WTC11 (cell line): ENCODE data around the gene SNU13. TPM values are rescaled to one million over a fixed set of nuclear protein-coding genes. Genes with fewer than 3 reads are reported as not detected.

ENCODE experiments used
- ATAC-seq: fragments of 200-7000 bp; cut with Tn5 transposase; 2 replicates; pipeline ENCODE4 v1.10.0; 2021; ENCODE audit warnings: mild to moderate bottlenecking, moderate library complexity
- CTCF ChIA-PET: fragments of 300-600 bp; sonication (Branson Sonifier 250); formaldehyde crosslinking; loops from one replicate; lab custom pipeline; 2021; ENCODE audit warnings: antibody characterized with exemption; lab: Charles Lee
- POLR2A ChIA-PET: fragments of 350-600 bp; sonication (Branson Sonifier 250); formaldehyde crosslinking; loops from one replicate; lab custom pipeline; 2021; ENCODE audit warnings: antibody characterized with exemption; lab: Charles Lee
- DNase-seq: peaks from one replicate; pipeline ENCODE4 v3.0.0; 2021; ENCODE audit warnings: low spot score
- H3K27ac Mint-ChIP-seq: 2 replicates; pipeline ENCODE4 v1.8.0; 2021; ENCODE audit warnings: mixed read lengths
- H3K27me3 Mint-ChIP-seq: 2 replicates; pipeline ENCODE4 v1.8.0; 2021; ENCODE audit warnings: low read depth, mild to moderate bottlenecking, moderate library complexity, mixed read lengths
- H3K36me3 Mint-ChIP-seq: 2 replicates; pipeline ENCODE4 v1.8.0; 2021; ENCODE audit warnings: mixed read lengths
- H3K4me1 Mint-ChIP-seq: 2 replicates; pipeline ENCODE4 v1.8.0; 2022; ENCODE audit warnings: mixed read lengths
- H3K4me3 Mint-ChIP-seq: 2 replicates; pipeline ENCODE4 v1.8.0; 2021; ENCODE audit warnings: mild to moderate bottlenecking, moderate library complexity, mixed read lengths
- H3K9me3 Mint-ChIP-seq: 2 replicates; pipeline ENCODE4 v1.8.0; 2021; ENCODE audit warnings: mixed read lengths
- ATF1 ChIP-seq: sonication (generic); formaldehyde crosslinking; IDR thresholded peaks from 2 replicates; pipeline ENCODE4 v1.8.1; 2023; ENCODE audit warnings: mild to moderate bottlenecking, moderate library complexity, missing genetic modification reagents
- CBFB ChIP-seq: sonication (generic); formaldehyde crosslinking; IDR thresholded peaks from 2 replicates; pipeline ENCODE4 v1.8.1; 2022; ENCODE audit warnings: mild to moderate bottlenecking, low read depth, missing genetic modification reagents
- FOXP1 ChIP-seq: sonication (generic); formaldehyde crosslinking; IDR thresholded peaks from 2 replicates; pipeline ENCODE4 v1.8.0; 2022; ENCODE audit warnings: missing genetic modification reagents, mild to moderate bottlenecking, moderate library complexity, borderline replicate concordance
- NR3C1 ChIP-seq: sonication (generic); formaldehyde crosslinking; conservative IDR thresholded peaks from 2 replicates; pipeline ENCODE4 v1.8.1; 2023; ENCODE audit warnings: low read depth, mild to moderate bottlenecking, missing genetic modification reagents
- SMAD4 ChIP-seq: sonication (generic); formaldehyde crosslinking; IDR thresholded peaks from 2 replicates; pipeline ENCODE4 v1.8.0; 2022; ENCODE audit warnings: mild to moderate bottlenecking, missing genetic modification reagents
- SP1 ChIP-seq: sonication (generic); formaldehyde crosslinking; conservative IDR thresholded peaks from 2 replicates; pipeline ENCODE4 v1.8.1; 2022; ENCODE audit warnings: missing genetic modification reagents
- TCF7 ChIP-seq: sonication (generic); formaldehyde crosslinking; IDR thresholded peaks from 2 replicates; pipeline ENCODE4 v1.8.0; 2022; ENCODE audit warnings: mild to moderate bottlenecking, low read depth, missing genetic modification reagents, moderate library complexity
- ZNF138 ChIP-seq: sonication (generic); formaldehyde crosslinking; conservative IDR thresholded peaks from 2 replicates; pipeline ENCODE4 v1.8.1; 2022; ENCODE audit warnings: mild to moderate bottlenecking, moderate library complexity, missing genetic modification reagents
- ZNF232 ChIP-seq: sonication (generic); formaldehyde crosslinking; IDR thresholded peaks from 2 replicates; pipeline ENCODE4 v1.8.0; 2022; ENCODE audit warnings: mild to moderate bottlenecking, missing genetic modification reagents
- ZNF263 ChIP-seq: sonication (generic); formaldehyde crosslinking; IDR thresholded peaks from 2 replicates; pipeline ENCODE4 v1.8.1; 2022; ENCODE audit warnings: low read depth, mild to moderate bottlenecking, moderate library complexity, missing genetic modification reagents
- ZNF396 ChIP-seq: fragments of 250-450 bp; sonication (Bioruptor Pico); IDR thresholded peaks from 2 replicates; pipeline ENCODE4 v1.8.0; 2021; ENCODE audit warnings: mild to moderate bottlenecking, moderate library complexity, borderline replicate concordance
- ZNF671 ChIP-seq: fragments of 250-450 bp; sonication (Bioruptor Pico); IDR thresholded peaks from 2 replicates; pipeline ENCODE4 v1.8.0; 2021; ENCODE audit warnings: mild to moderate bottlenecking
- total RNA-seq: library from RNA; stranded (reverse); gene quantifications from 3 replicates; pipeline ENCODE4 v1.2.3, GENCODE V29; 2021
- TF ChIP-seq, protein P1 (sequence below): fragments of 250-450 bp; sonication (Bioruptor Pico); IDR thresholded peaks from 2 replicates; pipeline ENCODE4 v1.8.0; 2021; ENCODE audit warnings: mild to moderate bottlenecking
- TF ChIP-seq, protein P2 (sequence below): sonication (generic); formaldehyde crosslinking; IDR thresholded peaks from 2 replicates; pipeline ENCODE4 v1.8.0; 2022; ENCODE audit warnings: mild to moderate bottlenecking, missing genetic modification reagents
- TF ChIP-seq, protein P3 (sequence below): fragments of 250-450 bp; sonication (Bioruptor Pico); IDR thresholded peaks from 2 replicates; pipeline ENCODE4 v1.9.0; 2021; ENCODE audit warnings: mild to moderate bottlenecking
- TF ChIP-seq, protein P4 (sequence below): sonication (generic); formaldehyde crosslinking; IDR thresholded peaks from 2 replicates; pipeline ENCODE4 v1.8.1; 2023; ENCODE audit warnings: mild to moderate bottlenecking, moderate library complexity, missing genetic modification reagents
- TF ChIP-seq, protein P5 (sequence below): sonication (generic); formaldehyde crosslinking; IDR thresholded peaks from 2 replicates; pipeline ENCODE4 v1.8.0; 2022; ENCODE audit warnings: missing genetic modification reagents

SNU13 gene
- total RNA-seq, 1 experiment from 2014 or later, result 207 TPM

DNA sequence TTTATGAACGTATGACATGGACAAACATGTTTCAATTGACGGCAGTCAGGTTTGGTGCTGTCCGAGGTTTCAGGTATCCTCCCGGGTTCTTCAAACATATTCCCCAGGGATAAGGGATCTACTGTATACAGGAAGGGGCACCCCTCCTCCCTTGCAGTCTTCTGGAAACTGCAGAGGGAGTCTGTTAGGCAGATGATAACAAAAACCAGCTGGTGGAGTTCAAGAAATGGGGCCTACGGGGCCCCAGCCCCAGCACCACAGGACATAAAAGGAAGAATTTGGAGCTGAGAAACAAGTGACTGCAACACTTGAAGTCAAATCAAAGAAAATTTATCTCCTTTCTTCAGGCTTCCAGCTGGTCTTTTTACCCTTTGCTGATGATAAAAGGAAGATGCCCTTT, 32.1 kb downstream of the SNU13 start:
- TF ChIP-seq, protein P1, sequence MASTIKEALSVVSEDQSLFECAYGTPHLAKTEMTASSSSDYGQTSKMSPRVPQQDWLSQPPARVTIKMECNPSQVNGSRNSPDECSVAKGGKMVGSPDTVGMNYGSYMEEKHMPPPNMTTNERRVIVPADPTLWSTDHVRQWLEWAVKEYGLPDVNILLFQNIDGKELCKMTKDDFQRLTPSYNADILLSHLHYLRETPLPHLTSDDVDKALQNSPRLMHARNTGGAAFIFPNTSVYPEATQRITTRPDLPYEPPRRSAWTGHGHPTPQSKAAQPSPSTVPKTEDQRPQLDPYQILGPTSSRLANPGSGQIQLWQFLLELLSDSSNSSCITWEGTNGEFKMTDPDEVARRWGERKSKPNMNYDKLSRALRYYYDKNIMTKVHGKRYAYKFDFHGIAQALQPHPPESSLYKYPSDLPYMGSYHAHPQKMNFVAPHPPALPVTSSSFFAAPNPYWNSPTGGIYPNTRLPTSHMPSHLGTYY (CRISPR knock-in tag), result no peak
- no peak for TF ChIP-seq TCF7 (CRISPR knock-in tag)
- TF ChIP-seq SP1 (CRISPR knock-in tag), result no peak
- TF ChIP-seq ZNF232 (CRISPR knock-in tag), result no peak
- no peak for TF ChIP-seq FOXP1 (CRISPR knock-in tag)
- TF ChIP-seq, protein P2, sequence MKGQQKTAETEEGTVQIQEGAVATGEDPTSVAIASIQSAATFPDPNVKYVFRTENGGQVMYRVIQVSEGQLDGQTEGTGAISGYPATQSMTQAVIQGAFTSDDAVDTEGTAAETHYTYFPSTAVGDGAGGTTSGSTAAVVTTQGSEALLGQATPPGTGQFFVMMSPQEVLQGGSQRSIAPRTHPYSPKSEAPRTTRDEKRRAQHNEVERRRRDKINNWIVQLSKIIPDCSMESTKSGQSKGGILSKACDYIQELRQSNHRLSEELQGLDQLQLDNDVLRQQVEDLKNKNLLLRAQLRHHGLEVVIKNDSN, result no peak
- TF ChIP-seq, protein P3, sequence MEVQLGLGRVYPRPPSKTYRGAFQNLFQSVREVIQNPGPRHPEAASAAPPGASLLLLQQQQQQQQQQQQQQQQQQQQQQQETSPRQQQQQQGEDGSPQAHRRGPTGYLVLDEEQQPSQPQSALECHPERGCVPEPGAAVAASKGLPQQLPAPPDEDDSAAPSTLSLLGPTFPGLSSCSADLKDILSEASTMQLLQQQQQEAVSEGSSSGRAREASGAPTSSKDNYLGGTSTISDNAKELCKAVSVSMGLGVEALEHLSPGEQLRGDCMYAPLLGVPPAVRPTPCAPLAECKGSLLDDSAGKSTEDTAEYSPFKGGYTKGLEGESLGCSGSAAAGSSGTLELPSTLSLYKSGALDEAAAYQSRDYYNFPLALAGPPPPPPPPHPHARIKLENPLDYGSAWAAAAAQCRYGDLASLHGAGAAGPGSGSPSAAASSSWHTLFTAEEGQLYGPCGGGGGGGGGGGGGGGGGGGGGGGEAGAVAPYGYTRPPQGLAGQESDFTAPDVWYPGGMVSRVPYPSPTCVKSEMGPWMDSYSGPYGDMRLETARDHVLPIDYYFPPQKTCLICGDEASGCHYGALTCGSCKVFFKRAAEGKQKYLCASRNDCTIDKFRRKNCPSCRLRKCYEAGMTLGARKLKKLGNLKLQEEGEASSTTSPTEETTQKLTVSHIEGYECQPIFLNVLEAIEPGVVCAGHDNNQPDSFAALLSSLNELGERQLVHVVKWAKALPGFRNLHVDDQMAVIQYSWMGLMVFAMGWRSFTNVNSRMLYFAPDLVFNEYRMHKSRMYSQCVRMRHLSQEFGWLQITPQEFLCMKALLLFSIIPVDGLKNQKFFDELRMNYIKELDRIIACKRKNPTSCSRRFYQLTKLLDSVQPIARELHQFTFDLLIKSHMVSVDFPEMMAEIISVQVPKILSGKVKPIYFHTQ (CRISPR knock-in tag), result no peak
- TF ChIP-seq ZNF671, result no peak
- TF ChIP-seq, protein P4, sequence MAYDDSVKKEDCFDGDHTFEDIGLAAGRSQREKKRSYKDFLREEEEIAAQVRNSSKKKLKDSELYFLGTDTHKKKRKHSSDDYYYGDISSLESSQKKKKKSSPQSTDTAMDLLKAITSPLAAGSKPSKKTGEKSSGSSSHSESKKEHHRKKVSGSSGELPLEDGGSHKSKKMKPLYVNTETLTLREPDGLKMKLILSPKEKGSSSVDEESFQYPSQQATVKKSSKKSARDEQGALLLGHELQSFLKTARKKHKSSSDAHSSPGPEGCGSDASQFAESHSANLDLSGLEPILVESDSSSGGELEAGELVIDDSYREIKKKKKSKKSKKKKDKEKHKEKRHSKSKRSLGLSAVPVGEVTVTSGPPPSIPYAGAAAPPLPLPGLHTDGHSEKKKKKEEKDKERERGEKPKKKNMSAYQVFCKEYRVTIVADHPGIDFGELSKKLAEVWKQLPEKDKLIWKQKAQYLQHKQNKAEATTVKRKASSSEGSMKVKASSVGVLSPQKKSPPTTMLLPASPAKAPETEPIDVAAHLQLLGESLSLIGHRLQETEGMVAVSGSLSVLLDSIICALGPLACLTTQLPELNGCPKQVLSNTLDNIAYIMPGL (CRISPR knock-in tag), result no peak
- TF ChIP-seq NR3C1, result no peak
- no peak for TF ChIP-seq SMAD4 (CRISPR knock-in tag)
- no peak for TF ChIP-seq CBFB
- TF ChIP-seq ZNF138, result no peak
- TF ChIP-seq, protein P5, sequence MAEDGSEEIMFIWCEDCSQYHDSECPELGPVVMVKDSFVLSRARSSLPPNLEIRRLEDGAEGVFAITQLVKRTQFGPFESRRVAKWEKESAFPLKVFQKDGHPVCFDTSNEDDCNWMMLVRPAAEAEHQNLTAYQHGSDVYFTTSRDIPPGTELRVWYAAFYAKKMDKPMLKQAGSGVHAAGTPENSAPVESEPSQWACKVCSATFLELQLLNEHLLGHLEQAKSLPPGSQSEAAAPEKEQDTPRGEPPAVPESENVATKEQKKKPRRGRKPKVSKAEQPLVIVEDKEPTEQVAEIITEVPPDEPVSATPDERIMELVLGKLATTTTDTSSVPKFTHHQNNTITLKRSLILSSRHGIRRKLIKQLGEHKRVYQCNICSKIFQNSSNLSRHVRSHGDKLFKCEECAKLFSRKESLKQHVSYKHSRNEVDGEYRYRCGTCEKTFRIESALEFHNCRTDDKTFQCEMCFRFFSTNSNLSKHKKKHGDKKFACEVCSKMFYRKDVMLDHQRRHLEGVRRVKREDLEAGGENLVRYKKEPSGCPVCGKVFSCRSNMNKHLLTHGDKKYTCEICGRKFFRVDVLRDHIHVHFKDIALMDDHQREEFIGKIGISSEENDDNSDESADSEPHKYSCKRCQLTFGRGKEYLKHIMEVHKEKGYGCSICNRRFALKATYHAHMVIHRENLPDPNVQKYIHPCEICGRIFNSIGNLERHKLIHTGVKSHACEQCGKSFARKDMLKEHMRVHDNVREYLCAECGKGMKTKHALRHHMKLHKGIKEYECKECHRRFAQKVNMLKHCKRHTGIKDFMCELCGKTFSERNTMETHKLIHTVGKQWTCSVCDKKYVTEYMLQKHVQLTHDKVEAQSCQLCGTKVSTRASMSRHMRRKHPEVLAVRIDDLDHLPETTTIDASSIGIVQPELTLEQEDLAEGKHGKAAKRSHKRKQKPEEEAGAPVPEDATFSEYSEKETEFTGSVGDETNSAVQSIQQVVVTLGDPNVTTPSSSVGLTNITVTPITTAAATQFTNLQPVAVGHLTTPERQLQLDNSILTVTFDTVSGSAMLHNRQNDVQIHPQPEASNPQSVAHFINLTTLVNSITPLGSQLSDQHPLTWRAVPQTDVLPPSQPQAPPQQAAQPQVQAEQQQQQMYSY, result no peak
- TF ChIP-seq ATF1 (CRISPR knock-in tag), result no peak
- TF ChIP-seq ZNF396 (CRISPR knock-in tag), result no peak
- no peak for TF ChIP-seq ZNF263 (CRISPR knock-in tag)
- Mint-ChIP-seq H3K27ac (no peak overlapping the region), H3K9me3 (no peaks in the 10 kb centered on the region), H3K36me3 (peaks cover 76% of the 10 kb centered on the region), H3K4me3 (no peak overlapping the region), H3K4me1 (no peaks in the 10 kb centered on the region), H3K27me3 (no peaks in the 10 kb centered on the region)
- CTCF ChIA-PET, result interaction anchor here (1.6 to 1.7 kb wide), 2 partner anchors 10 to 41 kb away, joined by 5 to 9 read pairs; no protein-coding TSS in a partner anchor
- DNase-seq (no peak), ATAC-seq (no peak)
- POLR2A ChIA-PET, result interaction anchor here (1.3 kb wide), 1 partner anchor 36 kb away, joined by 3 read pairs; the partner anchor contains the start of genes DESI1 and XRCC6
